SK-N-SH (cell line): ENCODE measurements around the gene TMEM184C. TPM values are rescaled to one million over a fixed set of nuclear protein-coding genes. Genes with fewer than 3 reads are reported as not detected.

Source experiments
- CTCF ChIA-PET: fragments of 300-600, 350-600 bp; formaldehyde crosslinking; extraction: SDS; loops from one replicate; lab custom pipeline; 2021; lab: Yijun Ruan, JAX
- POLR2A ChIA-PET: fragments of 350-600 bp; sonication (Branson Sonifier 250); formaldehyde crosslinking; extraction: SDS; loops from one replicate; lab custom pipeline; 2020; ENCODE audit warnings: antibody characterized with exemption, inconsistent platforms; lab: Yijun Ruan, JAX
- DNase-seq: peaks from one replicate; pipeline ENCODE4 v3.0.0; 2012
- H2AFZ ChIP-seq: fragments of 200-600 bp; sonication (generic); 2 replicates; pipeline ENCODE4 v1.8.1; 2016; ENCODE audit warnings: antibody characterized with exemption, mild to moderate bottlenecking, low read depth
- H3F3A ChIP-seq: fragments of 200-600 bp; sonication (generic); replicated peaks from 2 replicates; pipeline ENCODE3; 2016; ENCODE audit warnings: antibody characterized with exemption, mild to moderate bottlenecking; ENCODE audit not compliant: insufficient read depth
- H3K27ac ChIP-seq, 2 experiments: fragments of 200-500 bp in 1 of 2; fragments of 200-600 bp in 1 of 2; sonication (Bioruptor generic) in 1 of 2; sonication (generic), shearing (Covaris generic) in 1 of 2; 2 replicates each; pipeline versions ENCODE4 v1.5.1 to v1.6.1; 2014 to 2016; ENCODE audit warnings: low read depth in 2 of 2, inconsistent platforms in 1 of 2, low read length in 1 of 2, mild to moderate bottlenecking in 1 of 2, mixed read lengths in 1 of 2
- H3K27me3 ChIP-seq: fragments of 200-600 bp; sonication (generic), shearing (Covaris generic); 2 replicates; pipeline ENCODE4 v1.6.1; 2016; ENCODE audit warnings: mixed run types; ENCODE audit not compliant: insufficient read depth
- H3K36me3 ChIP-seq, 2 experiments: fragments of 200-500 bp in 1 of 2; fragments of 200-600 bp in 1 of 2; sonication (Bioruptor generic) in 1 of 2; sonication (generic) in 1 of 2; replicated peaks in 1 of 2; 2 replicates each; pipeline versions ENCODE3 to v1.5.1; 2014 to 2016; ENCODE audit warnings: low read length in 1 of 2, mild to moderate bottlenecking in 1 of 2; ENCODE audit not compliant: insufficient read depth in 2 of 2, control insufficient read depth in 1 of 2
- H3K4me1 ChIP-seq, 2 experiments: fragments of 200-500 bp in 1 of 2; fragments of 200-600 bp in 1 of 2; sonication (Bioruptor generic) in 1 of 2; sonication (generic), shearing (Covaris generic) in 1 of 2; 2 replicates each; pipeline versions ENCODE4 v1.5.1 to v1.6.1; 2014 to 2016; ENCODE audit warnings: low read depth in 1 of 2, low read length in 1 of 2, mixed run types in 1 of 2; ENCODE audit not compliant: insufficient read depth in 2 of 2, control insufficient read depth in 1 of 2
- H3K4me2 ChIP-seq: fragments of 200-600 bp; sonication (generic), shearing (Covaris generic); 2 replicates; pipeline ENCODE4 v1.6.1; 2017; ENCODE audit warnings: mixed run types
- H3K4me3 ChIP-seq, 2 experiments: fragments of 200-500 bp in 1 of 2; fragments of 200-600 bp in 1 of 2; sonication (Bioruptor generic) in 1 of 2; sonication (generic), shearing (Covaris generic) in 1 of 2; 2 replicates each; pipeline versions ENCODE4 v1.5.1 to v1.8.1; 2014 to 2016; ENCODE audit warnings: low read depth in 2 of 2, inconsistent platforms in 1 of 2, low read length in 1 of 2, mild to moderate bottlenecking in 1 of 2, mixed read lengths in 1 of 2, moderate library complexity in 1 of 2
- H3K79me2 ChIP-seq: fragments of 200-600 bp; sonication (generic); 2 replicates; pipeline ENCODE4 v1.8.1; 2017; ENCODE audit warnings: mild to moderate bottlenecking; ENCODE audit not compliant: insufficient read depth
- H3K9ac ChIP-seq: fragments of 200-600 bp; sonication (generic); 2 replicates; pipeline ENCODE4 v1.6.1; 2017; ENCODE audit warnings: mixed run types
- H3K9me2 ChIP-seq: fragments of 200-600 bp; sonication (generic); 2 replicates; pipeline ENCODE4 v1.6.1; 2017; ENCODE audit warnings: mixed run types
- H3K9me3 ChIP-seq: fragments of 200-600 bp; sonication (generic); 2 replicates; pipeline ENCODE4 v1.6.1; 2017; ENCODE audit warnings: mixed run types, mild to moderate bottlenecking, moderate library complexity
- H4K20me1 ChIP-seq: fragments of 200-600 bp; sonication (generic); 2 replicates; pipeline ENCODE4 v1.6.1; 2017; ENCODE audit warnings: mild to moderate bottlenecking, mixed run types; ENCODE audit not compliant: insufficient read depth
- CHD2 ChIP-seq: fragments of 150-350 bp; IDR thresholded peaks from 2 replicates; pipeline ENCODE4 v1.6.1; 2018; ENCODE audit warnings: low read length; ENCODE audit not compliant: partially characterized antibody
- EP300 ChIP-seq, 2 experiments: IDR thresholded peaks; 2 replicates each; pipeline versions ENCODE4 v1.4.0 to v1.6.1; 2012; ENCODE audit warnings: borderline replicate concordance in 1 of 2, low read depth in 1 of 2, low read length in 1 of 2
- FOSL2 ChIP-seq: IDR thresholded peaks from 2 replicates; pipeline ENCODE4 v1.4.0; 2012; ENCODE audit warnings: low read depth, mild to moderate bottlenecking, moderate library complexity, borderline replicate concordance
- GATA2 ChIP-seq: sonication (generic); formaldehyde crosslinking; IDR thresholded peaks from 2 replicates; pipeline ENCODE4 v1.5.0; 2020; ENCODE audit warnings: mild to moderate bottlenecking, missing genetic modification reagents
- MEF2A ChIP-seq: IDR thresholded peaks from 2 replicates; pipeline ENCODE4 v1.4.0; 2012; ENCODE audit warnings: low read depth, borderline replicate concordance
- MXI1 ChIP-seq: IDR thresholded peaks from 2 replicates; pipeline ENCODE4 v1.6.1; 2012; ENCODE audit warnings: mild to moderate bottlenecking, low read depth, low read length, improper control_type of control experiment
- NFIC ChIP-seq: IDR thresholded peaks from 2 replicates; pipeline ENCODE4 v1.4.0; 2012; ENCODE audit warnings: borderline replicate concordance
- RCOR1 ChIP-seq: fragments of 150-350 bp; IDR thresholded peaks from 2 replicates; pipeline ENCODE4 v1.6.1; 2017; ENCODE audit warnings: antibody characterized with exemption, low read length
- RXRA ChIP-seq: IDR thresholded peaks from 2 replicates; pipeline ENCODE4 v1.4.0; 2012; ENCODE audit warnings: low read depth, mild to moderate bottlenecking, borderline replicate concordance
- TCF12 ChIP-seq: IDR thresholded peaks from 2 replicates; pipeline ENCODE4 v1.4.0; 2012
- TEAD4 ChIP-seq: IDR thresholded peaks from 2 replicates; pipeline ENCODE4 v1.4.0; 2012; ENCODE audit warnings: mild to moderate bottlenecking, borderline replicate concordance; ENCODE audit not compliant: insufficient read depth
- USF1 ChIP-seq: IDR thresholded peaks from 2 replicates; pipeline ENCODE4 v1.4.0; 2012; ENCODE audit warnings: low read depth, borderline replicate concordance
- ZBTB33 ChIP-seq: IDR thresholded peaks from 2 replicates; pipeline ENCODE4 v1.4.0; 2012; ENCODE audit warnings: low read depth, borderline replicate concordance
- WGBS: methylation state at CpG from one replicate; pipeline ENCODE4 v1.1.6; 2017; ENCODE audit warnings: low lambda C conversion rate; 5-methylcytosine and 5-hydroxymethylcytosine counted together
- polyA plus RNA-seq, 3 experiments: library from polyadenylated mRNA; depleted of rRNA; stranded (reverse); fragments of >200 nt; gene quantifications; 2 replicates each; pipeline ENCODE4 v1.2.3, GENCODE V29; 2012

TMEM184C gene
- polyA plus RNA-seq, 1 of the 3 experiments (the other 2 are of a cell fraction): 17.5 TPM

GRCh38 chr4:147639388-147639787 is 22.2 kb downstream of the TMEM184C start (continued):
- TF ChIP-seq ZBTB33: no peak
- TF ChIP-seq NFIC: no peak
- no peak for TF ChIP-seq MEF2A
- no peak for TF ChIP-seq MXI1
- no peak for TF ChIP-seq RXRA
- TF ChIP-seq GATA2 (CRISPR knock-in tag): no peak
- peak; percentile 14 for TF ChIP-seq CHD2
- no peak for TF ChIP-seq USF1

GRCh38 chr4:147640331-147640730 is 23.1 kb downstream of the TMEM184C start:
- 100% methylated on average over 1 of the region's 1 CpG for WGBS
- Histone ChIP-seq H3K4me2 (no peak overlapping the region), H3K4me3 (no peak overlapping the region), H3K36me3 (peaks cover 30 to 44% of the 10 kb centered on the region in 2 experiments), H3K79me2 (peaks cover 4% of the 10 kb centered on the region), H2AFZ (no peak overlapping the region), H3K4me1 (peaks cover 0 to 7% of the 10 kb centered on the region in 2 experiments; a peak in 2 of 4 replicates), H4K20me1 (no peaks in the 10 kb centered on the region), H3K9me3 (0 out of 2 replicates have a peak, but pooled peaks cover 4% of the 10 kb centered on the region), H3K27ac (no peak overlapping the region), H3K9ac (no peak overlapping the region), H3K9me2 (no peaks in the 10 kb centered on the region), H3K27me3 (no peaks in the 10 kb centered on the region), H3F3A (peaks cover 11% of the 10 kb centered on the region)
- ChIA-PET CTCF (interaction anchor here (1.2 to 4.6 kb wide), 2 partner anchors 12 to 227 kb away, joined by 3 to 26 read pairs; no protein-coding TSS in a partner anchor), POLR2A (no interaction called here)
- TF ChIP-seq ZBTB33 (no peak), TCF12 (no peak), TEAD4 (no peak), FOSL2 (no peak), RCOR1 (no peak), EP300 (IDR thresholded peaks at IDR 0.05; ENCODE audit: borderline replicate concordance in 1 of 2, low read depth in 1 of 2, low read length in 1 of 2) (no peak)
- DNase-seq: no peak
